Right kidney (tissue), 1 donor: ENCODE results near the gene GIMAP2.
"Not testable (repeated sequence)": the region's sequence is repeated elsewhere in the genome, so short reads cannot be mapped to it uniquely, and the experiment has no call there.

Experiments used
- DNase-seq: peaks from one replicate; pipeline ENCODE4 v3.0.0-alpha.2; 2016

The GIMAP2 gene

GRCh38 chr7:150676276-150676675, 9.2 kb upstream of the GIMAP2 start:
- DNase-seq: not testable (repeated sequence)

GRCh38 chr7:150676854-150677253, 8.7 kb upstream of the GIMAP2 start:
- DNase-seq: not testable (repeated sequence)

GRCh38 chr7:150678601-150679000, 6.9 kb upstream of the GIMAP2 start:
- not testable (repeated sequence) for DNase-seq

- DNase-seq: not testable (repeated sequence)
Observed at GRCh38 chr7:150680364-150680763, 5.1 kb upstream of the GIMAP2 start.

GRCh38 chr7:150686030-150686631, 625 bp downstream of the GIMAP2 start:
- no peak for DNase-seq

GRCh38 chr7:150688630-150689029, 3.1 kb downstream of the GIMAP2 start:
- DNase-seq: no peak

GRCh38 chr7:150695654-150696053, 10.1 kb downstream of the GIMAP2 start:
- no peak for DNase-seq

- DNase-seq: no peak
Observed at GRCh38 chr7:150703209-150703608, 17.7 kb downstream of the GIMAP2 start.

GRCh38 chr7:150715293-150715692, 29.8 kb downstream of the GIMAP2 start:
- no peak for DNase-seq

- DNase-seq: no peak
Observed at GRCh38 chr7:150715738-150716137, 30.2 kb downstream of the GIMAP2 start.

- DNase-seq: no peak
Observed at GRCh38 chr7:150716368-150716767, 30.9 kb downstream of the GIMAP2 start, which contains the start of gene GIMAP1. Gene GIMAP1, plus strand, starts transcription at chr7:150716613. Its CDS starts 2,435 bp downstream, at chr7:150719048.

- no peak for DNase-seq
Observed at GRCh38 chr7:150716939-150717338, 31.4 kb downstream of the GIMAP2 start.

GRCh38 chr7:150717814-150718420, 32.4 kb downstream of the GIMAP2 start:
- no peak for DNase-seq

GRCh38 chr7:150719436-150719835, 33.9 kb downstream of the GIMAP2 start:
- no peak for DNase-seq

GRCh38 chr7:150719960-150720891, 34.7 kb downstream of the GIMAP2 start:
- DNase-seq: no peak

GRCh38 chr7:150721970-150722373, 36.5 kb downstream of the GIMAP2 start:
- DNase-seq: no peak

- no peak for DNase-seq
Observed at GRCh38 chr7:150722431-150722931, 37.0 kb downstream of the GIMAP2 start.

GRCh38 chr7:150723467-150723866, 38.0 kb downstream of the GIMAP2 start:
- DNase-seq: no peak

GRCh38 chr7:150727381-150727780, 41.9 kb downstream of the GIMAP2 start:
- DNase-seq: no peak

- no peak for DNase-seq
Observed at GRCh38 chr7:150728011-150728410, 42.5 kb downstream of the GIMAP2 start.

GRCh38 chr7:150728609-150729008, 43.1 kb downstream of the GIMAP2 start:
- no peak for DNase-seq

GRCh38 chr7:150731916-150732315, 46.4 kb downstream of the GIMAP2 start:
- DNase-seq: no peak
